Smooth muscle cell of the brain vasculature (primary cell): ENCODE data around the gene DAPK1.

ENCODE experiments used
- DNase-seq: peaks from one replicate; pipeline ENCODE4 v3.0.0-alpha.2; 2012; ENCODE audit warnings: low read depth, low spot score

Gene DAPK1

GRCh38 chr9:87497604-87498045 is at the start of gene DAPK1:
TSS of gene DAPK1 (plus strand) at chr9:87497867. CDS start at chr9:87499078, 1,211 bp downstream.
- DNase-seq, result no peak

- DNase-seq, result no peak
Observed at GRCh38 chr9:87451149-87451548, 46.5 kb upstream of the DAPK1 start.

GRCh38 chr9:87455407-87455806 is 42.3 kb upstream of the DAPK1 start:
- DNase-seq, result no peak

GRCh38 chr9:87461256-87461655 is 36.4 kb upstream of the DAPK1 start:
- no peak for DNase-seq

- no peak for DNase-seq
Observed at GRCh38 chr9:87464110-87464991, 33.3 kb upstream of the DAPK1 start.

- DNase-seq, result no peak
Observed at GRCh38 chr9:87464992-87465378, 32.7 kb upstream of the DAPK1 start.

GRCh38 chr9:87465816-87466215 is 31.9 kb upstream of the DAPK1 start:
- no peak for DNase-seq

- DNase-seq, result no peak
Observed at GRCh38 chr9:87467187-87467586, 30.5 kb upstream of the DAPK1 start.

- no peak for DNase-seq
Observed at GRCh38 chr9:87469793-87470465, 27.7 kb upstream of the DAPK1 start.

GRCh38 chr9:87471746-87472145 is 25.9 kb upstream of the DAPK1 start:
- DNase-seq, result no peak

- no peak for DNase-seq
Observed at GRCh38 chr9:87475463-87475862, 22.2 kb upstream of the DAPK1 start.

GRCh38 chr9:87478226-87478992 is 19.3 kb upstream of the DAPK1 start:
- DNase-seq, result no peak

GRCh38 chr9:87479801-87480201 is 17.9 kb upstream of the DAPK1 start:
- DNase-seq, result no peak

- DNase-seq, result no peak
Observed at GRCh38 chr9:87481890-87482855, 15.5 kb upstream of the DAPK1 start.

- no peak for DNase-seq
Observed at GRCh38 chr9:87490225-87490624, 7.4 kb upstream of the DAPK1 start.

- no peak for DNase-seq
Observed at GRCh38 chr9:87490907-87491306, 6.8 kb upstream of the DAPK1 start.

- no peak for DNase-seq
Observed at GRCh38 chr9:87491523-87491922, 6.1 kb upstream of the DAPK1 start.

- no peak for DNase-seq
Observed at GRCh38 chr9:87492642-87493041, 5.0 kb upstream of the DAPK1 start.

GRCh38 chr9:87494970-87495471 is 2.6 kb upstream of the DAPK1 start:
- DNase-seq, result no peak

- DNase-seq, result no peak
Observed at GRCh38 chr9:87497080-87497603, 525 bp upstream of the DAPK1 start.
